GM15510 (cell line): Measurements from ENCODE around the gene LYG2.

Experiments used
- POLR2A ChIP-seq: IDR thresholded peaks from 3 replicates; pipeline ENCODE4 v1.6.1; 2011; ENCODE audit warnings: borderline replicate concordance; ENCODE audit not compliant: insufficient read length; ENCODE audit errors: extremely low read depth

The LYG2 gene

GRCh38 chr2:99238599-99238998 lies 16.9 kb downstream of the LYG2 start:
- no peak for TF ChIP-seq POLR2A

DNA sequence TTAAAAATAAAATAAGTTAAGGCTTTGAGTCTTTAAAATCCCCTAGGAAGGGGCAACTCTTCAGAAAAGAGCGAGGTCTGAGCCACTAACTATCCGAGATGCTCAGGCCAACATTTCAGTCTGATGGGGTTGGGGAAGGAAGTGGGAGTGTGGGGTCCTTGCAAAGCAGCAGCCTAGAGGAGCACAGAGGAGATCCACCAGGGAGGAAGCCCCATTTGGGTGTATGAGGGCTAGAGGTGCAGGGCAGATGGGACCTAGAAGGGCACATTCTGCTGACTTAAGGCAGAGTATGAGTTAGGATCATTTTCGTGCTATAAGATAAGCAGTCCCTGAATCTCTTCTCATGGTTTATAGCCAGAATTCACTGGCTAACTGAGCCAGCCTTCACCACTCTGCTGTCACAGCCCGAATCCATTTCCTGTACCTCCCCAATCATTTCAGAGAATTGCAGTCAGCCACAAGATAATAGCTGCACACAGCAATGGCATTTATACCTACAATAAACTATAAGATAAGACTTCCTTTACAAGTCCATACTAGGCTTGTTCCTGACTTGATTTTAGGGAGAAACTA lies 37.5 kb downstream of the LYG2 start:
- TF ChIP-seq POLR2A, result no peak

- TF ChIP-seq POLR2A, result no peak
Observed at GRCh38 chr2:99216096-99216495, 39.4 kb downstream of the LYG2 start.

GRCh38 chr2:99205491-99205890 lies 50.0 kb downstream of the LYG2 start:
- TF ChIP-seq POLR2A, result no peak

DNA sequence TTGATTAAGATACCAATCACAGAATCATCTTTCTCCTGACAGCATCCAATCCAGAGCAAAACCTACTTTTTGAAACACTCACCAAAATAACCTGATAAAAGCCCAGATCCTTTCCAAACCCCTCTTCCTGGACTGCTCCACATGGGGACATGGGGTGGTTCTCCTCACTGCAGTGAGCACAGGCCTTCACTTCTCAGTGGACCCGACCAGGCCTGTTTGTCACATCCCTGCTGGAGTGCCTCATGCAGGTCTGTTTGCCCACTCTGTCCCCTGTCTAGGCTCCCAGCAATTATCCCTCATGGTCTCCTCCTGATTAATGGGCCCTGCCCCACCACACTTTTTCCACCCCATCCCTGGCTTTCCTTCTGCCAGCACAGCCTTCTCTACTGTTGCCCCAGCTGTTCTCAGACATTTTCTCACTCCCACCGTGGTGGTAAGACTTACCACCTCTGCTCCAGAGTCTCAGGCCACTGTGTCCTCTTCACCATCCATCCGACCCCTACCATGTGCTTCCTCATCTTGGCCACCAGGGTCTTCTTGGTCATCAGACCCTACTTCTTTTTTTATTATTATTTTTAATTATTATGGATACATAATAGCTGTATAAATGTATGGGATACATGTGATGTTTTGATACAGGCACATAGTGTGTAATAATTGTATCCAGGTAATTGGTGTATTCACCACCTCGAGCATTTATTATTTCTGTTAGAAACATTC lies 53.3 kb downstream of the LYG2 start:
- TF ChIP-seq POLR2A, result no peak

DNA sequence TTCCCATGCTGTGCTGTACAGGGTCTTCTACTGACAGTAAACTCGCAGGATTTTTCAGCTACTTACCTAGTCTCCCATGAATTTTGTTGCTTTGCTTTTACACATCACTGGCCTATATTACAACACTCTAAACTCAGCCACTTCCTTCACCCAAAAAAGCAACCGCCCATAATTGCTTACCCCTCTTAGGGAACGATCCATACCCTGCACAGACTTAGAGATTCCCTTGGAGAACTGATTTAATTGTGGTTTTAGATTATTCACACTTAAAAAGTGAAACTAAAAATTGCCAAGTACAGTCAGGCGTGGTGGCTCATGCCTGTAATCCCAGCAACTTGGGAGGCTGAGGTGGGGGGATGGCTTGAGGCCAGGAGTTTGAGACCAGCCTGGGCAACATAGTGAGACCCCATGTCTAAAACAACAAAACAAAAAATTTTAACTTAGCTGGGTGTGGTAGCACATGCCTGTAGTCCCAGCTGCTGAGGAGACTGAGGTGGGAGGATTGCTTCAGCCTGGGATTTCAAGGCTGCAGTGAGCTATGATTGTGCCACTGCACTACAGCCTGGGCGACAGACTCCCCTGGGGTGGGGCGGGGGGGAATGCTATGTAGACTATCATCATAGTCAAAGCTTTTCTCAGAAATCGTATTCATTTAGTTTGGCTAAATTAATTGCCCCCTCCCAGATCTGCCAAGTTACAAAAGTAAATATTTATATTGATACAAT lies 55.2 kb downstream of the LYG2 start:
- no peak for TF ChIP-seq POLR2A

DNA sequence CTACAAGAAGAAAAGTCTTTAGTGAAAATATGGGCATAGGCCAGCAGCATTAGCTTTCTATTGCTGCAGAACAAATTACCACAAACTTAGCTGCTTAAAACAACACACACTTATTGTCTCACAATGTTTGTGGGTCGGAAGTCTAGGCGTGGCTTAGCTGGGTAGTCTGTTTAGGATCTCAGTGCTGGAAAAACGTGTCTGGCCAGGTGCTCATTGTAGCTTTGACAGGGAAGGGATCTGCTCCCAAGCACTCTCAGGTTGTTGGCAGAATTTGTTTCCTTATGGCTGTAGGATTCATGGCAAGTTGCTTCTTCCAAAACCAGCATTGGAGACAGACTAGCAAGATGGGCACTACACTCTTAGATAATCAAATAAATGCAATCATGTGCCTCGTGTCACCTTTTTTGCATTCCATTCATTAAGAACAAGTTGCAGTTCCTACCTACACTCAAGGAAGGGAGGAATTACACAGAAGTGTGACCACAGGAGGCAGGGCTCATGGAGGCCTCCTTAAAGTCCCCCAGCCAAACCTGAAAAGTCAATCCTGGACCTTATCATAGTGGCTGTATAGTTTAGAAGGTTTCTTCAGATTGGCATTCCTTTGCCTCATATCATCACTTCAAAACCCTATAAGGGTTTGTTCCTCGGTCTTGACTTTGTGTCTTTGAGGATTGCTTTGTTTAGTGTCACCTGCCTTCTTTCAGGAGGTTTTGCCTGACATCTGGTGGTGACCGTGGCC lies 57.2 kb downstream of the LYG2 start:
- TF ChIP-seq POLR2A, result no peak
